HUES6 (cell line): ENCODE results near the gene EPHA6.

Source experiments
- H3K27ac ChIP-seq: 2 replicates; pipeline ENCODE4 v1.7.0; 2013; ENCODE audit warnings: low read depth, mild to moderate bottlenecking, low read length, inconsistent platforms
- H3K27me3 ChIP-seq: 2 replicates; pipeline ENCODE4 v1.6.1; 2013; ENCODE audit warnings: low read length; ENCODE audit not compliant: control insufficient read depth, insufficient read depth
- H3K36me3 ChIP-seq: 2 replicates; pipeline ENCODE4 v1.6.1; 2013; ENCODE audit warnings: low read length; ENCODE audit not compliant: control insufficient read depth, insufficient read depth
- H3K4me1 ChIP-seq: 2 replicates; pipeline ENCODE4 v1.6.1; 2013; ENCODE audit warnings: low read length; ENCODE audit not compliant: control insufficient read depth, insufficient read depth
- H3K4me3 ChIP-seq: 2 replicates; pipeline ENCODE4 v1.5.1; 2013; ENCODE audit warnings: low read depth, low read length
- H3K9ac ChIP-seq: one replicate; pipeline ENCODE4 v1.6.1; 2013; ENCODE audit warnings: mild to moderate bottlenecking, low read length
- H3K9me3 ChIP-seq: 2 replicates; pipeline ENCODE4 v1.6.1; 2013; ENCODE audit warnings: low read depth, low read length; ENCODE audit not compliant: control insufficient read depth, insufficient read depth

EPHA6 gene

GRCh38 chr3:97105989-97106651, 291.7 kb downstream of the EPHA6 start:
- Histone ChIP-seq H3K9me3 (no peaks in the 10 kb centered on the region), H3K4me1 (peaks cover 4% of the 10 kb centered on the region; the same call in 1 of the 2 replicates), H3K27me3 (no peaks in the 10 kb centered on the region), H3K36me3 (no peaks in the 10 kb centered on the region), H3K4me3 (no peak overlapping the region), H3K9ac (no peak overlapping the region), H3K27ac (no peak overlapping the region)

- Histone ChIP-seq H3K9ac (no peak overlapping the region), H3K4me1 (peaks cover 4% of the 10 kb centered on the region; the same call in 1 of the 2 replicates), H3K4me3 (no peak overlapping the region), H3K9me3 (no peaks in the 10 kb centered on the region), H3K27me3 (no peaks in the 10 kb centered on the region), H3K27ac (no peak overlapping the region), H3K36me3 (no peaks in the 10 kb centered on the region)
Measured at GRCh38 chr3:97106652-97106989, 292.2 kb downstream of the EPHA6 start.

GRCh38 chr3:97108136-97108535, 293.7 kb downstream of the EPHA6 start:
- H3K27ac ChIP-seq = no peak overlapping the region
- no peaks in the 10 kb centered on the region for H3K36me3 ChIP-seq
- H3K4me1 ChIP-seq = peaks cover 4% of the 10 kb centered on the region; the same call in 1 of the 2 replicates
- no peak overlapping the region for H3K4me3 ChIP-seq
- no peaks in the 10 kb centered on the region for H3K9me3 ChIP-seq
- no peak overlapping the region for H3K9ac ChIP-seq
- no peaks in the 10 kb centered on the region for H3K27me3 ChIP-seq

- peaks cover 9% of the 10 kb centered on the region; the same call in 1 of the 2 replicates for H3K4me1 ChIP-seq
- H3K36me3 ChIP-seq = no peaks in the 10 kb centered on the region
- no peak overlapping the region for H3K9ac ChIP-seq
- no peaks in the 10 kb centered on the region for H3K9me3 ChIP-seq
- H3K27me3 ChIP-seq = no peaks in the 10 kb centered on the region
- H3K27ac ChIP-seq = no peak overlapping the region
- no peak overlapping the region for H3K4me3 ChIP-seq
Measured at GRCh38 chr3:97111244-97111643, 296.9 kb downstream of the EPHA6 start.

- Histone ChIP-seq H3K36me3 (no peaks in the 10 kb centered on the region), H3K9me3 (no peaks in the 10 kb centered on the region), H3K27me3 (no peaks in the 10 kb centered on the region), H3K27ac (no peak overlapping the region), H3K9ac (no peak overlapping the region), H3K4me1 (peaks cover 29% of the 10 kb centered on the region), H3K4me3 (no peak overlapping the region)
Measured at GRCh38 chr3:97121386-97121785, 307.0 kb downstream of the EPHA6 start.

GRCh38 chr3:97125902-97126499, 311.6 kb downstream of the EPHA6 start:
- H3K9me3 ChIP-seq = no peaks in the 10 kb centered on the region
- H3K27ac ChIP-seq = peak overlapping the region; percentile 75
- peak overlapping the region; percentile 17 for H3K4me3 ChIP-seq
- no peak overlapping the region for H3K9ac ChIP-seq
- no peaks in the 10 kb centered on the region for H3K27me3 ChIP-seq
- H3K4me1 ChIP-seq = peaks cover 34% of the 10 kb centered on the region
- H3K36me3 ChIP-seq = no peaks in the 10 kb centered on the region

- Histone ChIP-seq H3K4me1 (peaks cover 7% of the 10 kb centered on the region), H3K27ac (no peak overlapping the region), H3K4me3 (no peak overlapping the region), H3K9me3 (no peaks in the 10 kb centered on the region), H3K9ac (no peak overlapping the region), H3K27me3 (no peaks in the 10 kb centered on the region), H3K36me3 (no peaks in the 10 kb centered on the region)
Measured at GRCh38 chr3:97131476-97131875, 317.1 kb downstream of the EPHA6 start.

GRCh38 chr3:97138914-97139541, 324.6 kb downstream of the EPHA6 start:
- Histone ChIP-seq H3K36me3 (no peaks in the 10 kb centered on the region), H3K27ac (no peak overlapping the region), H3K9ac (no peak overlapping the region), H3K27me3 (no peaks in the 10 kb centered on the region), H3K9me3 (peaks cover 6% of the 10 kb centered on the region), H3K4me3 (no peak overlapping the region), H3K4me1 (no peaks in the 10 kb centered on the region)

- H3K4me3 ChIP-seq = no peak overlapping the region
- no peaks in the 10 kb centered on the region for H3K36me3 ChIP-seq
- H3K9ac ChIP-seq = no peak overlapping the region
- no peaks in the 10 kb centered on the region for H3K4me1 ChIP-seq
- no peaks in the 10 kb centered on the region for H3K27me3 ChIP-seq
- no peaks in the 10 kb centered on the region for H3K9me3 ChIP-seq
- no peak overlapping the region for H3K27ac ChIP-seq
Measured at GRCh38 chr3:97148931-97149330, 334.5 kb downstream of the EPHA6 start.

GRCh38 chr3:97161169-97161568, 346.8 kb downstream of the EPHA6 start:
- Histone ChIP-seq H3K27ac (no peak overlapping the region), H3K27me3 (no peaks in the 10 kb centered on the region), H3K4me1 (no peaks in the 10 kb centered on the region), H3K9me3 (no peaks in the 10 kb centered on the region), H3K36me3 (no peaks in the 10 kb centered on the region), H3K9ac (no peak overlapping the region), H3K4me3 (no peak overlapping the region)

- H3K9me3 ChIP-seq = peaks cover 5% of the 10 kb centered on the region; the same call in 1 of the 2 replicates
- no peaks in the 10 kb centered on the region for H3K36me3 ChIP-seq
- H3K9ac ChIP-seq = no peak overlapping the region
- no peaks in the 10 kb centered on the region for H3K4me1 ChIP-seq
- no peak overlapping the region for H3K27ac ChIP-seq
- no peak overlapping the region for H3K4me3 ChIP-seq
- no peaks in the 10 kb centered on the region for H3K27me3 ChIP-seq
Measured at GRCh38 chr3:97177242-97177641, 362.8 kb downstream of the EPHA6 start.
